Lower leg skin (tissue), 3 donors: Measurements from ENCODE around the gene RNASE7.

ENCODE experiments used
- POLR2A ChIP-seq, 2 donors: fragments of 450-650 bp; IDR thresholded peaks; one replicate each; pipeline ENCODE4 v1.6.1; 2016 to 2017; ENCODE audit warnings: antibody characterized with exemption in 2 of 2, mild to moderate bottlenecking in 1 of 2, moderate library complexity in 1 of 2
- TF ChIP-seq, protein P1 (sequence below), 3 donors: fragments of 450-650 bp; IDR thresholded peaks; one replicate each; pipeline ENCODE4 v1.5.1; 2016; ENCODE audit warnings: antibody characterized with exemption in 3 of 3, mild to moderate bottlenecking in 3 of 3, moderate library complexity in 2 of 3

DNA sequence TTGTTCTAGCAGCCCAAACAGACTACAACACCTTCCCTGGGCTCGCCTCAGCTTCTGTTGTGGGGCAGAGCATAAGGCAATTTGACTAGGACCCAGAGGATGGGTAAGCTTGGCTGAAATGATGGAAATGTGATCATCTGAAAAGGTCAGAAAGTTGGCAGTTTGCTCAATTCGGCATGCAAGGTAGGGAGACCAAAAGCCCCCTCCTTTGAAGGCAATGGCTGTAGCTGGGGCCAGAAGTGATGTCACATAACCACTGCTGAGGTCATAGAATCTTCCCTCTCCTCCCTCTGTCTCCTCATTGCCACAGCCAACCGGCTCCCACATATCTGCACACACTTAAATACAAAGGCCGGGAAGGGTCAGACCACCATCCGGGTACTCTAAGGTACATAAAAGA is 12.2 kb upstream of the RNASE7 start, which contains the start of gene TPPP2:
- TF ChIP-seq, protein P1, sequence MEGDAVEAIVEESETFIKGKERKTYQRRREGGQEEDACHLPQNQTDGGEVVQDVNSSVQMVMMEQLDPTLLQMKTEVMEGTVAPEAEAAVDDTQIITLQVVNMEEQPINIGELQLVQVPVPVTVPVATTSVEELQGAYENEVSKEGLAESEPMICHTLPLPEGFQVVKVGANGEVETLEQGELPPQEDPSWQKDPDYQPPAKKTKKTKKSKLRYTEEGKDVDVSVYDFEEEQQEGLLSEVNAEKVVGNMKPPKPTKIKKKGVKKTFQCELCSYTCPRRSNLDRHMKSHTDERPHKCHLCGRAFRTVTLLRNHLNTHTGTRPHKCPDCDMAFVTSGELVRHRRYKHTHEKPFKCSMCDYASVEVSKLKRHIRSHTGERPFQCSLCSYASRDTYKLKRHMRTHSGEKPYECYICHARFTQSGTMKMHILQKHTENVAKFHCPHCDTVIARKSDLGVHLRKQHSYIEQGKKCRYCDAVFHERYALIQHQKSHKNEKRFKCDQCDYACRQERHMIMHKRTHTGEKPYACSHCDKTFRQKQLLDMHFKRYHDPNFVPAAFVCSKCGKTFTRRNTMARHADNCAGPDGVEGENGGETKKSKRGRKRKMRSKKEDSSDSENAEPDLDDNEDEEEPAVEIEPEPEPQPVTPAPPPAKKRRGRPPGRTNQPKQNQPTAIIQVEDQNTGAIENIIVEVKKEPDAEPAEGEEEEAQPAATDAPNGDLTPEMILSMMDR (IDR thresholded peaks at IDR 0.05) = no peak
- TF ChIP-seq POLR2A (IDR thresholded peaks at IDR 0.05) = no peak
